Measurements from ENCODE around the gene SCGB3A2. TPM values are rescaled to one million over a fixed set of nuclear protein-coding genes. Genes with fewer than 3 reads are reported as not detected.

Gene SCGB3A2, protein sequence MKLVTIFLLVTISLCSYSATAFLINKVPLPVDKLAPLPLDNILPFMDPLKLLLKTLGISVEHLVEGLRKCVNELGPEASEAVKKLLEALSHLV
- not detected in 5 replicates for total RNA-seq (2022; extraction: Qiagen RNA extraction; ENCODE audit: low read depth)

DNA sequence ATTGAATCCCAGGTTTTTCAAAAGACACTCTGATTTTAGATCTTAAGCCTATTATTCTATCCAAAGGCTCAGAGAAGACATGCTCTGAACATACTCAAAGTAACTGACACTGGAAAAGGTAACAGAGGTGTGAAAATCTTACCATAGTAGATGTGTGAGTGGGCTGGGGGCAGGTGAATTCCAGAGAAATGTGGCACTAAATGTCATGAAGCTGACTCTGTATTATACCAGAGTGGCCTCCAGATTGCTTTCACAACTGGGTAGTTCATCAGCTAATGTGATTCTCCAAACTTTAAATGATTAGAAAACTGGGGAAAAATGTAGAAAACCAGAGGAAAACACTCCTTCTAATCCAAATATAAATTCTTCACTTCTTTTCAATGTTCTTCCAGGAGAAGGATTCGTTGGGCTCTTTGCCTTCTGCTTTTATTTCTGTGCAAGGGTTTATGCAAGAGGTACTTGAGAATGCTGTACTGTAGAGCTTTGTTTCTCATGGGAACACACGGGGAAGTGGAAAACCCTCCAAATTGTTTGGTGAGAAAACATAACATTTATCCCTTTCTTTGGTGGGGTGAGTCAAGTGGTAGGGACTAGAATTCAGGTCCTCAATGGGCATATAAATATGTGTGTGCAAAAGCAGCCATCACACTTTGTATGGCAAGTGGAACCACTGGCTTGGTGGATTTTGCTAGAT, at the start of gene SCGB3A2:
Gene SCGB3A2 (plus strand): TSS at position 646 of the 694 bp plus-strand sequence. CDS start 93 bp downstream, outside the sequence.

DNA sequence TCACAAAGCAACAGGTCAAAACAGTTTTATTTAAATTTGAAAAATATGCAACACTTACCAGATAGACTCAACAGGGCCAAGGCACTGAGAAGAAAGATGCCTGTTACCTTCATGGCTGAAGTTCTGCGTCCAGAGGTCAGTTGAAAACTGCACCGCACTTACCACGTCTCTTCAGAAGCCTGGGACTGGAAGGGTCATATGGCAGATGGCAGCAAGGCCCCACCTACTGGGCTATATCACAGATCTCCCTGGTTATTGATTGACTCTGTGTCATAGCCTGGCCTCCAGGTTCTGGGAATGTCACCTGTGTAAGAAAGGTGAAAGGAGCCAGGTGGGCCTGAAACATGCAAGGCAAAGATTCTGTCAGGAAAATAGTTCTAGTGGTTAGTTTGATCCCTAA, 47.0 kb upstream of the SCGB3A2 start, which contains the start of gene SPINK1:
Gene SPINK1 (minus strand): TSS at position 207 of the 400 bp plus-strand sequence. CDS start 94 bp downstream, at position 113.

DNA sequence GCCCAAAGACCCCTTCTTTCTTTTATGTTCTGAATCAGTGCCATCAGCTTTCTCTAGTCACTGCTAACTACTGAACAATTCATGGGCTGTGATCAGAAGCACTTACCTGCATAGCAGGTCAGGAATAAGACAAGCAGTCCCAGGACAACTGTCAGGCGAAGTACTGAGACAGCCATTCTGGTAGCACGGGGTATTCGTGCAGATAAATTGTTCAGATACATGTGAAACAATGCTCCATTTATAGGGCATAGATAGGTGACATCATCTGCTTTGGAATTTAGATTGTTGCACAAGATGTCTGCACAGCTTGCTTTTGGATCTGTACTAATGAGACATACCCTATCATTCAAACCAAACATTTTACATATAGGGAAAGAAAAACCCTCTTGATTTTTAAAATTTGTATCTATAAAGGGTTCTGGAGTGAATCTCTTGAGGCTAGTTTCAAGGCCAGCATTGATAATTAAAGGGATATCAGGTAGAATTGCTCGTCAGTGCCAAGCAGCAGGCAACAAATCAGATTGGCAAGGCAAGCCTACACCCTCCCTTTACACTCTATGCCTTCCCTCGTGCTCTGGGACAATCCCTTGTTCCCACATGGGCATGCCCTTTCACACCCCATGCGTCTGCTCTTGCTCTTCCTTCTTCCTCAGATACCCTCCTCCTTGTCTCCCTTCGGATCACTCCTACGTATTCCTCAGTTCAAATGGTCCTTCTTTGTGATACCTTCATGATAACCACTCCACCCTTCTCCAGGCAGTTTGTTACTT, 28.0 kb downstream of the SCGB3A2 start, which contains the start of gene C5orf46:
Gene C5orf46 (minus strand): TSS at position 213 of the 770 bp plus-strand sequence. CDS start 37 bp downstream, at position 176.

Other genes with a start within 250 kb of the SCGB3A2 start
- gene JAKMIP2, start 96.0 kb upstream of the SCGB3A2 start, total RNA-seq (2022; extraction: Qiagen RNA extraction; ENCODE audit: low read depth), result not detected in 5 replicates
- gene SPINK1, start 47.0 kb upstream of the SCGB3A2 start, total RNA-seq (2022; extraction: Qiagen RNA extraction; ENCODE audit: low read depth), result 0.43 to 5.6 TPM (median 1.6 TPM) in 4 of 5 replicates, not detected in the other
- gene C5orf46, start 27.8 kb downstream of the SCGB3A2 start, total RNA-seq (2022; extraction: Qiagen RNA extraction; ENCODE audit: low read depth), result not detected in 5 replicates
- gene SPINK5, start 185.3 kb downstream of the SCGB3A2 start, total RNA-seq (2022; extraction: Qiagen RNA extraction; ENCODE audit: low read depth), result not detected in 5 replicates